K562 (cell line): Measurements from ENCODE around the gene GAL3ST1.
"Not testable (repeated sequence)": the region's sequence is repeated elsewhere in the genome, so short reads cannot be mapped to it uniquely, and the experiment has no call there.

Experiments
- CREB1 ChIP-seq, 2 experiments: sonication (generic) in 1 of 2; formaldehyde crosslinking in 1 of 2; IDR thresholded peaks; 2 replicates each; pipeline versions ENCODE4 v1.6.1 to v1.8.0; 2012 to 2022; ENCODE audit warnings: inconsistent platforms in 1 of 2, mild to moderate bottlenecking in 1 of 2, missing genetic modification reagents in 1 of 2, moderate library complexity in 1 of 2
- CTCF ChIP-seq, 3 experiments: IDR thresholded peaks in 2 of 3; conservative IDR thresholded peaks in 1 of 3; 2 replicates each; pipeline ENCODE4 v1.5.1; 2011 to 2012; ENCODE audit warnings: low read length in 3 of 3, mild to moderate bottlenecking in 3 of 3, control low read depth in 2 of 3, improper control_type of control experiment in 1 of 3, inconsistent platforms in 1 of 3, low read depth in 1 of 3, mixed read lengths in 1 of 3, moderate library complexity in 1 of 3; ENCODE audit not compliant: insufficient read depth in 2 of 3
- SPI1 ChIP-seq: IDR thresholded peaks from 2 replicates; pipeline ENCODE4 v1.6.1; 2011; ENCODE audit warnings: low read depth, low read length, control low read depth, borderline replicate concordance
- ZBTB2 ChIP-seq: fragments of 450-650 bp; IDR thresholded peaks from 2 replicates; pipeline ENCODE4 v1.6.1; 2016; ENCODE audit warnings: antibody characterized with exemption
- ZFP30 ChIP-seq: fragments of 250-450 bp; sonication (Bioruptor Pico); IDR thresholded peaks from 2 replicates; pipeline ENCODE4 v1.8.0; 2022; ENCODE audit warnings: moderate library complexity, mild to moderate bottlenecking, inconsistent platforms, borderline replicate concordance

GRCh38 chr22:30619909-30620308, 45.4 kb upstream of the GAL3ST1 start:
- TF ChIP-seq ZBTB2; CREB1 (IDR thresholded peaks at IDR 0.05); CREB1 (CRISPR knock-in tag; IDR thresholded peaks at IDR 0.05); CTCF (IDR thresholded peaks at IDR 0.05 in 2 of 3, conservative IDR thresholded peaks at IDR 0.05 in 1 of 3; ENCODE audit: insufficient read depth in 2 of 3, low read depth in 1 of 3, low read length in 3 of 3); ZFP30 (CRISPR knock-in tag); SPI1: not testable (repeated sequence)
